Endothelial cell of hepatic sinusoid (primary cell): ENCODE measurements around the gene BEAN1.

Experiments
- in situ Hi-C: cut with HindIII; loops from 2 replicates; pipeline ENCODE4 v1.10.0; 2017; ENCODE audit warnings: low sequenced_read_pairs

BEAN1 gene

GRCh38 chr16:66427036-66427860 lies at the start of gene BEAN1:
Gene BEAN1, plus strand, starts transcription at chr16:66427295. Its CDS starts 10,382 bp downstream, at chr16:66437677.
- in situ Hi-C loops = no loop called here

- in situ Hi-C loops = no loop called here
Observed at GRCh38 chr16:66377324-66377723, 49.8 kb upstream of the BEAN1 start.

GRCh38 chr16:66378741-66379570 lies 48.1 kb upstream of the BEAN1 start:
- in situ Hi-C loops = no loop called here

DNA sequence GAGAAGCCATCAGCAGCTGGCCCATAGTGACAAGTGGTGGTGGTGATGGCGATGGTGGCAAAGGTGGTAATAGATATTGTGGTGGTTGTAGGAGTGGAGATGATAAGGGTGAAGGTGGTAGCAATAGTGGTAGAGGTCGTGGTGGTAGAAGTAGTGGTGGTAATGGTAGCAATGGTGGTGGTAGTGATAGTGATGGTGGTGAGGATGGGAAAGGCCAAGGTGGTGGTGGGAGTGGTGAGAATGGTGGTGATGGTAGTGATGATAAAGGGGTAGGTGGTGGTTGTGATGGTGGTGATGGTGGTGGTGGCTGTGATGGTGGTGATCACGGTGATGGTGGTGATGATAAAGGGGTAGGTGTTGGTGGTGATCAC lies 47.5 kb upstream of the BEAN1 start:
- in situ Hi-C loops = no loop called here

DNA sequence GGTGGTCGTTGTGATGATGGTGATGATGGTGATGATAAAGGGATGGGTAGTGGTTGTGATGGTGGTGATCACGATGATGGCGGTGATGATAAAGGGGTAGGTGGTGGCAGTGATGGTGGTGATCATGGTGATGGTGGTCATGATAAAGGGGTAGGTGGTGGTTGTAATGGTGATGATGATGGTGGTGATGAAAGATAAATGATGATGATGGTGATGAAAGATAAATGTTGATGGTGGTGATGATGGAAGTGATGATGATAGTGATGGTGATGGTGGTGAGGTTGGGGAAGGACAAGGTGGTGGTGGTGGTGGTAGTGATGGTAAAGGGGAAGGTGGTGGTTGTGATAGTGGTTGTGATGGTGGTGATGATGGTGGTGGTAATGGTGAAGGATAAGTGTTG lies 46.7 kb upstream of the BEAN1 start:
- in situ Hi-C loops = no loop called here

DNA sequence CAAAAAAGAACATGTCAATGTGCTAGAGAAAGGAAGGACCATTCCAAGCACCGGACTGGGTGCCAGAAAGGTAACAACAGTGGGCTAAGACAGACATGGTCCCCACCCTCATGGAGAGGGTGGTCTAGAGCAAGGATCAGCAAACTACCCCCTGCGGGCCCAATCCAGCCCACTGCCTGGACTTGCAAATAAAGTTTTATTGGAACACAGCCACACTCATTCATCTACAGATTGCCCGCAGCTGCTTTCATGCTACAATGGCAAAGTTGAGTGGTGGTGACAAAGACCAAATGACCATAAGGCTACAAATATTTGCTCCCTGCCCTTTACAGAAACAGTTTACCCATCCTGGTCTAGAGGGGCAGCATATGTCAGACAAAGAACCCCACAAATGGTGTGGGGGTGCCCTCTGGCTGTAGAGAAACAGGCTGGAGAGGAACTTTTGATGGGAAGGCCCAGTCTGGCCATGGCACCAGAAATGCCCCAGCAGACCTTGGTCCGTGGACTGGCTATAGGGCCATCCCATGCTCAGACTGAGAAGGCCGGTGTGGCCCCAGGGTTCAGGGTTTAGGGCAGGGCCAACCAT lies 45.4 kb upstream of the BEAN1 start:
- in situ Hi-C loops = no loop called here

DNA sequence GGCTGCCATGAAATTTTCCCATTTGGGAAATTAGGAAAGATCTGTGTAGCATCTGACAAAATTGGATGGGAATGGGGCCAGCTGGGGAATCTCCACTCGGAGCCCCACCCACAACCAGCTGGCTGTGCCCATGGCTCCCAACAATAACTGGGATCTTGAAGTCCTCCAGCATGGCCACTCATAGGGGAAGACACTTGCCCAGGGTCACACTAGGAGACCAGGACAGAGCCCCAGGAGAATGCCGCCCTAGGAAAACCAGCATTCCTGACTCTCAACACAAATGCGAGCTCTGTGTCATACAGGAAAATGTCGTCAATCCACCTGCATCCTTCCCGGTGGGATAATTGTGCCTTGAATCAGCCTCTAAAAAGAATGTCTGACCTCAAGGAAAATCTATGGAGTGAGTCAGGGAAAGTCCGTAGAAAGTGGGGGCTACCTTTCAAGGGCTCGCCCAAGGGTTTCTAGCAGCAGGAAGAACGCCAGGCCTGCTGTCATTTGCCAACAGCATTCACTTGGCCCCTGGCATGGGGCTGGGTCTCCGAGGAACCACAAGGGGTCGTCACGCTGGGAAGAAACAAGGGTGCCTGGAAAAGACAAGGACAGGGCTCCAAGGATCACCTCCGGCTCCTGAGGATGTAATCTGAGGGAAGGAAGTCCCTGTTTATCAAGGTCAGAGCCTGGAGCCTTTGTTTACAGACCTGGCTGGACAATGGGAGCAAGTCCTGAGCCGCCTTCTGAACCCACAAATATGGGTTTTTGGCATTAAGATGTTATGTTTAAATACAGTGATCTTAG lies 44.7 kb upstream of the BEAN1 start:
- in situ Hi-C loops = no loop called here

- in situ Hi-C loops = no loop called here
Observed at GRCh38 chr16:66382966-66383299, 44.2 kb upstream of the BEAN1 start.

DNA sequence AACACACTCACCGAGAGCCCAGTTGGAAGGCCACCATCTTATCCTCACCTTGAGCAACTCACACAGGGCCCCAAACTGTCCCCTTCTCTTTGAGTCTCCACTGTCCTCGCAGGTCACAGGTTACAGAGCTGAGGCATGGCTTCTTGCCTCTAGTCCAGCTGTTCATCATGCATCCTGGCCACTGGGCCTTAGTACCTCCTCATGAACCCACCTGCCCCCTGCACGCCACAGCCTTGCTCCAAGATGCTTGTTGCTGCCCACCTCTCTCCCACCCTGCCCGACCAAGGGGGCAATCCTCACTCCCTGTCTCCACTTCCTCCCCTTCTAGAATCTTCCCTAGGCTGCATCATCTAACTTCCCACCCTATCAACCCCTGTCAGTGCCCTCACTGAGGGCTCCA lies 43.5 kb upstream of the BEAN1 start:
- in situ Hi-C loops = no loop called here

- in situ Hi-C loops = no loop called here
Observed at GRCh38 chr16:66385415-66385814, 41.7 kb upstream of the BEAN1 start.

DNA sequence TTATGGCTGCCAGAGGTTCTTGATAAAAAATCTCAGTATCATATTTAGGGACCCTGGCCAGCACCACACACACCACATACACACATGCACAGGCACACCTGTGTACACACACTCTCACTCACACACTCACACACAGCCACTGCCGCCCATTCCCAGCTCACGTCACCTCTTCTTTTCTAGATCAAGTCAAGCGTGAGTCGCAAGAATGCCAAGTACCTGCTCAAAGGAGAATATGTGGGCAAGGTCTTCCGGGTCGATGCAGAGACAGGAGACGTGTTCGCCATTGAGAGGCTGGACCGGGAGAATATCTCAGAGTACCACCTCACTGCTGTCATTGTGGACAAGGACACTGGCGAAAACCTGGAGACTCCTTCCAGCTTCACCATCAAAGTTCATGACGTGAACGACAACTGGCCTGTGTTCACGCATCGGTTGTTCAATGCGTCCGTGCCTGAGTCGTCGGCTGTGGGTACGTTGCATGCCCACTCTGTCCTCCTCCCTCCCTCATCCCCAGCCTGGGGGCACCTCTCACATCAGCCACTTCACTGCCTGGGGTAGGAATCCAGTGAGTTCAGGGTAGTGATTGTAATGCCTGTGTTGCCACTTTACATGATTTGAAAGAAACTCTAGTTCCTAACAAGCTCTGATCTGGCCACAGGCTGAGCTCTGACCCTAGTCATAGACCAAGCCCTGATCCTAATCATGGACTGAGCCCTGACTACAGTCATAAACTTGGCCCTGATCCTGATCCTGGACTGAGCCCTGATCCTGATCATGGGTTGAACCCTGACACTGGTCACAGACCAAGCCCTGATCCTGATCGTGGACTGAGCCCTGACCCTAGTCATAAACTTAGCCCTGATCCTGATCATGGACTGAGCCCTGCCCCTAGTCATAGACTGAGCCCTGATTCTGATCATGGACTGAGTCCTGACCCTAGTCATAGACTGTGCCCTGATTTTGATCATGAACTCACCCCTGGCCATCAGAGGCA lies 40.2 kb upstream of the BEAN1 start:
- in situ Hi-C loops = no loop called here

- in situ Hi-C loops = no loop called here
Observed at GRCh38 chr16:66387817-66388332, 39.2 kb upstream of the BEAN1 start.

GRCh38 chr16:66388350-66389139 lies 38.5 kb upstream of the BEAN1 start:
- in situ Hi-C loops = no loop called here

- in situ Hi-C loops = no loop called here
Observed at GRCh38 chr16:66389256-66390176, 37.6 kb upstream of the BEAN1 start.

- in situ Hi-C loops = no loop called here
Observed at GRCh38 chr16:66390346-66391108, 36.6 kb upstream of the BEAN1 start.

DNA sequence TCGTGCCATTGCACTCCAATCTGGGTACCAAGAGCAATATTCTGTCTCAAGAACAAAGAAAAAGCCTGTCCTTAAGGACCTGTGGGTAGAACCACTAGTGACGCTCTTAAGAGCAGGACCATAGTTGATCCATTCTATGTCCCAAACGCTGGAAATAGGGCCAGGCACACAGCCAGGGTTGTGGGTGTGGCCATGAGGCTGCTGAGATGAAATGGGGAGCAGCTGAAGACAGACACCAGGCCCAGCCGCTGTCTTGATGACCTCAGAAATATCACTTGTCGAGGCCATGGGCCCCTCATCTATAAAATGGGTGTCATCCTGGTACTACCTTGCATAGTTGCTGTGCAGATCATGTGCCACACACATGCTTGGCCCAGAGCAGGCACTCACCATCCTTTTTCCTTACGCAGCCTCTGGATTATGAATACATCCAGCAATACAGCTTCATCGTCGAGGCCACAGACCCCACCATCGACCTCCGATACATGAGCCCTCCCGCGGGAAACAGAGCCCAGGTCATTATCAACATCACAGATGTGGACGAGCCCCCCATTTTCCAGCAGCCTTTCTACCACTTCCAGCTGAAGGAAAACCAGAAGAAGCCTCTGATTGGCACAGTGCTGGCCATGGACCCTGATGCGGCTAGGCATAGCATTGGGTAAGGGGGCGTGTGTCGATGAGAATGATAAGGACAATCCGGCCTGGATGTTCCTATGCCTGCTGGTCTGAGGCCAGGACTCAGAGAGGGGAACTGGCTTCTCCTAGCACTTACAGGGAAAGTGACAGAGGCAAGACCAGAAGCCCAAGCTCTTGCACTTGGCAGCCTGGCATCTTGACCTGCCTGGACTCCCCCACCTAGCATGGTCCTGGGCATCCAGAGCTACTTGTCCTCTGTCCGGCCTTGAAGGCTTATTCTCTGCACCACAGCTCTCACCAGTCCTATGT lies 35.1 kb upstream of the BEAN1 start:
- in situ Hi-C loops = no loop called here
